NCI-H2227 treated with DMSO at 0.1 percent for 48 hours (cell line): ENCODE results near the gene SIGLEC1.

Source experiments
- DNase-seq: peaks from one replicate; lab custom pipeline; 2025; lab: John Stamatoyannopoulos, UW

SIGLEC1 gene

DNA sequence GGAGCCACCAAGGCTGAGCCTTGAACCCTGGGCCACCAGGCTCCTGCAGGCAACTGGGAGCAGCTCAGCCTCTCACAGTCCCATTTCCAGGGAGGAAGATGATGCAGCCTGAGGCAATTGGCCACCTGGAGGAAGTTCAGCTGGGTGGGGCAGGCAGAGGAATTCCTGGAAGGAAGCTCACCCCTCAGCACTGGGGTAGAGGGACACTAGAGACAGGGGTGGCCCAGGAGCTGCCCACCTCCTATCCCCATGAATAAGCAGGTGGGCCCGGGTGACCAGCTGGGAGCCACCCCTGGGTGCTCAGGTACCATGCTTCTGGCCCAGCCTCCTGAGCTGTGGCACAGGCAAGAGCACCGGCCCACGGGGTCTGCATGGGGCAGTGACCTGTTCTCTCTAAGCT lies 16.5 kb upstream of the SIGLEC1 start:
- no peak for DNase-seq

GRCh38 chr20:3728354-3728753 lies 16.0 kb upstream of the SIGLEC1 start:
- DNase-seq = no peak

DNA sequence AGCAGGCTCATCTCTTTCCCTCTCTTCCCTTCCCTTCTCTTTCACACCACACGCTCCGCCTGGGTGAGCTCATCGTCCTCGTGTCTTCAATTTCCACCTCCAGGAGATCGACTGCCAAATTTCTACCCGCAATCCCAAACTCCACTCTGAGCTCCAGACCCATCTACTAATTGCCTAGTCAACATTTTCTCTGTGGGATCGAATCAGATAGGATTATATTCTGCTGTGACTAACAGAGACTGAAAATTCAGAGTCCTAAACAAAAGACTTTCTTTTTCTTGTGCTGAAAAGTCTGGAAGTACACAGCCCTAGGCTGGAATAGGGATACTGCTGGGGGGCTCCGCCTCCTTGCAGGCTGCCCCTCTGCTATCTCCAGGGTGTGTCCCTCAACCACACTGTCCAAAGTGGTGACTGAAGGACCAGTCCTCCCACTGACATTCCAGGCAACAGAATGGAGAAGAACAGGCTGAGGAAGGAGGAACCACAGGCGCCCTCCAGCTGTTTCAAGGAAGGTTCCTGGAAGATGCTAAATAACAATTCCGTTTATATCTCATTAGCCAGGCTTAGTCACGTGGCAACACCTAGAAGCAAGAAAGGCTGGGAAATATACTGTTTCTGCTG lies 15.1 kb upstream of the SIGLEC1 start:
- DNase-seq = no peak

GRCh38 chr20:3724356-3724755 lies 12.0 kb upstream of the SIGLEC1 start:
- DNase-seq = no peak

- DNase-seq = no peak
Observed at GRCh38 chr20:3723284-3723683, 10.9 kb upstream of the SIGLEC1 start.

DNA sequence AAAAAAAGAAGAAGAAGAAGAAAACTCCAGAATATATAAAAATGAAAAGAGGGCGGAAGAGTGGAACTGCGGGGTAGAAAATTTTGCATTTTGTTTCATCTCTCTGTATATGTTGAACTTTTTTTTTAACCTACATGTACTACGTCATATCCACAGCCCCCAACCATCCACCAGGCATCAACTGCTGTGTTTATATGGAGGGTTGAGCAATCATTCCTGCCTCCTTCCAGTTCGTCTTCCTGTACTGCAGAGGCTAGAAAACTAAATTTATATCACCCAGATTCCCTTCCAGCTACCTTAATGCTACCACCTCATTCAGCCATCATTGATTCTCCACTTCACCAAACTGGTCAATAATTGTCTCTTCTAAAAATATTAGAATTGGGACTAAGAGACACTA lies 9.5 kb upstream of the SIGLEC1 start:
- DNase-seq = no peak

DNA sequence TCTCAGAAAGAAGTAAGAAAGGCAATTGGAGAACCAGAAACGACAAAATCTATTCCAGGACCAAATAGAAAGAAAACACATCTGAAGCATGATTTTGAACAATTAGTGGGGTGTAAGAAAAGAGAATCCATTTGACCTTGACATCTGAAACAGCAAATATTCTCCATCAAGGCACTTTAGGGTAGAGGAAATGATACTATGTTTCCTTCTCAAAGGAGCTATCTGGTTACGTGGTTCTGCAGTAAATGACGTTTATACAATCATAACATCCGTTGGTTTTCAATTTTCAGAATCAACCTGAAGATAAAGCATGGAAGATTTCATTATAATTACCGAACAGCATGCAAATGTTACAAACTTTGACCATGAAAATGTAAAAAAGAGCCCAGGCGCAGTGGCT lies 8.2 kb upstream of the SIGLEC1 start:
- DNase-seq = no peak

DNA sequence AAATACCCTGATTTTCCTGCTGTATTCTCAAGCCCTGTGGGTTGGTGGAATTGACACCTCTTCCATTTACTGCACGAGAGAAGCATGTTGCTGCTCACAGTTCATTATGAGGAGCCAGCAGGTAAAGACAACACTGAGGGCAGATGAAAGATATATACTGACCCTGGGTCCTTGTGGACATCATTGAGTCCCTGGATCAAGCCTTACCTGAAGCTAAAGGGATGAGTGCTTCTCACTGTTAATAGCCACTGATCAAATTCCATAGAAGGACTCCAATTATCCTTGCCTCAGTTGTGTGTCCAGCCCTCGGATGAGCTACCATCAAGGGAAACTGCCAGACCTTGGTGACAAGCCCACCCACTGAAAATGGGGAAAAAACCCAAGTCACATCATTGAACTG lies 7.7 kb upstream of the SIGLEC1 start:
- DNase-seq = no peak

- no peak for DNase-seq
Observed at GRCh38 chr20:3719046-3719445, 6.6 kb upstream of the SIGLEC1 start.

GRCh38 chr20:3716195-3716834 lies 3.9 kb upstream of the SIGLEC1 start:
- DNase-seq = peak; percentile 28

DNA sequence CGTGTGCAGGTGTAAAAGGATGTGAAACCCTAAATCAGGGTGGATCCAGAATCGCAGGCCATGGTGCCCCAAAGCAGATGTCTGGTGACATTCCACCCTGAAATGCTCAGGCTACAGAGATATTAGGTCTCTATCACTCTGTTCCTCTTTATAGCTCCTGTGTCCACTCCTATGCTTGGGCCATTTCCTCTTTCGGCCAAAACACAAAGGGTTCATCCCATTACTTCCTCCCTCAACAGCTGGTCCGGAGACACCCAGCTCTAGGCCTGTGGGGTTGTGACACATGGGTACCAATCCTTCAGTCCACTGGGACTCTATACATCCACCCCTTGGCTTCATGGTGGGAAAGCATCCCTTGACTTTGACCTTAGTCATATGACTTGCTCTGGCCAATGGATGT lies 1.7 kb upstream of the SIGLEC1 start:
- no peak for DNase-seq

- DNase-seq = no peak
Observed at GRCh38 chr20:3711484-3711941, 887 bp downstream of the SIGLEC1 start.

DNA sequence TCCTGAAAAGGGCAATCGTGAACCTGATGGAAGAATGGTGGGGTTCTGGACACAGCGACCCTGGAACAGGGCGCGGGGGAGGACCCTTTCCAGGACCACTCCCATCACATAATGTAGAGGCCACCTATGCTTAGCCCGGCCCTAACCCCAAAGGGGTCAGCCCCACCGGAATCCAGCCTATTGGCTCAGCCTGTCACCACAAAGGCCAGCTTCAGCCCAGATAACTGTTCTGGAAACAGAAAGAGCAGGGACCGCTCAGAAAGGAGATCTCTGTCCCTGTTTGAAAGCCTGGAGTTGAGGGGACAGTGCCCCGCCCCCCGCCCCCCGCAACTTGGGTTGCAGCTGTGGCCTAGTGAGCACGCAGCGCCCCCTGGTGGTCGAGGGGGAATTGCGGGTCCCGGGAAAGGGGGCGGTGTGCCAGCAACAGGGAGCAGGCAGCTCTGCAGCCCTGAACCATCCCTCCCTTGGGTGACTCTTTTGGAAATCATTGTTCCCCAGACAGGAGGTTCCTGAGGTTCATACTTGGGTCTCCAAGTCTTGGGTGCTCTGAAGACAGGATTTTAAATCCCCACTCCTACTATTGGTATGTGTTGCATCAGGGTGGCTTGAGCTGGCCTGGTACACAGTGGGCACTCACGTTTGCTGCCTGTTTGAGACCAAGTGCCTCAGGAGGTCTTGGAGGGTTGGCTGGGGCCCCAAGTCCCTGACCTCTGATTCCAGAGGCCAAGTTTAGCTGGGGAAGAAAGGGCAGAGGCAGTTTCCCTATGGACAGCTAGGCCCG lies 1.5 kb downstream of the SIGLEC1 start:
- DNase-seq = peak; percentile 18

DNA sequence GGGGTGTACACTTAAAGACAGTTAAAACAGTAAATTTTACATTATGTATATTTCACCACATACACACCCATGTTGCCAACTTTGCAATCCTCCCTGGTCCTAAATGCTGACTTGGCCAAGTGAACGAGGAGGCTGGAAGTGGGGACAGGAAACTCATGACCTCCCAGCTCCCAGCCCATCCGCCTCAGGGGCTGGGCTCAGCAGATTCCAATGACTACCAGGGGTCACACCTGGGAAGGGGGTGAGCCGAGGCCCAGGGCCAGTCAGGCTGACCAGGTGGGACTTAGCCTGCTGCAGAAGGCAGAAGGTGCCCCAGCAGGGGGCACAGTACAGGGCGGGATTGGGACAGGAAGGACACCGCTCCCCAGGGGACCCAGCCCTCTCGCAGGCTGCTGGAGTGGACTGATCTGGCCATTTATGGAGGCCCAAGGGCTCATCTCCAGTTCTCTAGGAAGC lies 2.4 kb downstream of the SIGLEC1 start:
- no peak for DNase-seq

- DNase-seq = no peak
Observed at GRCh38 chr20:3707508-3707899, 4.9 kb downstream of the SIGLEC1 start.

GRCh38 chr20:3706774-3707507 lies 5.5 kb downstream of the SIGLEC1 start:
- DNase-seq = no peak

DNA sequence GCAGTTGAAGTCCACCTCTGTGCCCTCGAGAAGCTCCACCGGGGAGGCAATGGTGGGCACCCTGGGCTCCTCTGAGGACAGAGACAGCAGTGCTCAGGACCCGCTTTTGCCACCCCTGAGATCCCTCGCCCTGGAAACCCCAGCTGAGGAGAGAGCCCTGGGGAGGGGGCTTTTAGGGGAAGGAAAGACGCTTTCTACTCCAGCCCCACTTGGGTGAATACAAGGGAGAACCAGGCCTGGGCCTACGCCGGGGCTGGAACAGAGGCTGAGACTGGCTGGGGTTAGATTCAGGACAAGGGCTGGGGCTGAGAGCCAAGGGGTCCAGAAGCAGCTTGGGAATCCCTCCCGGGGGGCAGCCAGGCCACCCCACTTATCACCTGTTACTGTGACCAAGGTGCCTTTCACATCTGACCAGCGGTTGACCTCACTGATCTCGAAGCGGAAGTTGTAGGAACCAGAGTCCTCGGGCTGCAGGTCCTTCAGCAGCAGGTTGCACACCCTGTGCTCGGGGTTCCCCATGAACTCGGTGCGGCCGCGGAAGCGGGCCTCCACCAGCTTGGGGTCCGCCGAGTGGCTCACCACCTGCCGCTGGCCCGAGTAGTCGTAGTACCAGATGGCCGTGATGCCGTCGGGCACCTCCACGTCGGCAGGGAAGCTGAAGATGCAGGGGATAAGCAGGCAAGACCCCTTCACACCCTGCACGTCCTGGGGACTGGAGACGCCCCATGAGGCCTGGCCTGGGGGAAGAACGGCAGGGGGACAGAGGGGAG lies 6.2 kb downstream of the SIGLEC1 start:
- DNase-seq = no peak

DNA sequence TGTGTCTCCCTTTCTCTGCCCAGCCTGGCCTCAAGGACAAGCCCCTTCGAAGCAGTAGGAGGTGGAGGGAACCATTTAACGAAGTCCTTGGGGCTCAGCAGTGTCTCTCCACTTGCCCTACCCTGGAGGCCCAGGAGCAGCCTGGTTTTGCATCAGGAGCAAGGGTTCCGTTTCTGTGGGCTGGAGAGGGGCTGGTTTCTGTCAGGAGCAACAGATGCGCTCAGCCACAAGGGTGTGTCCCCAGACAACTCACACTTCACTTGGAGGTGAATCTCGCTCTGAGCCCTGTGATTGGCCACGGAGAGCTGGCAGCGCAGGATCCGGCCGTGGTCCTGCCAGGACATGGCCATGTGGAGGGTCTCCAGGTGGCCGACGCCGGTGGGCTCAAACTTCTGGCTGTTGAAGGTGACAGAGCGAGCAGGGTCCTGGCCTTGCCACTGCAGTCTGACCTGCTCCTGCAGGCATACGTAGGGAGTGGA lies 6.9 kb downstream of the SIGLEC1 start:
- no peak for DNase-seq

- DNase-seq = no peak
Observed at GRCh38 chr20:3704087-3704486, 8.3 kb downstream of the SIGLEC1 start.

DNA sequence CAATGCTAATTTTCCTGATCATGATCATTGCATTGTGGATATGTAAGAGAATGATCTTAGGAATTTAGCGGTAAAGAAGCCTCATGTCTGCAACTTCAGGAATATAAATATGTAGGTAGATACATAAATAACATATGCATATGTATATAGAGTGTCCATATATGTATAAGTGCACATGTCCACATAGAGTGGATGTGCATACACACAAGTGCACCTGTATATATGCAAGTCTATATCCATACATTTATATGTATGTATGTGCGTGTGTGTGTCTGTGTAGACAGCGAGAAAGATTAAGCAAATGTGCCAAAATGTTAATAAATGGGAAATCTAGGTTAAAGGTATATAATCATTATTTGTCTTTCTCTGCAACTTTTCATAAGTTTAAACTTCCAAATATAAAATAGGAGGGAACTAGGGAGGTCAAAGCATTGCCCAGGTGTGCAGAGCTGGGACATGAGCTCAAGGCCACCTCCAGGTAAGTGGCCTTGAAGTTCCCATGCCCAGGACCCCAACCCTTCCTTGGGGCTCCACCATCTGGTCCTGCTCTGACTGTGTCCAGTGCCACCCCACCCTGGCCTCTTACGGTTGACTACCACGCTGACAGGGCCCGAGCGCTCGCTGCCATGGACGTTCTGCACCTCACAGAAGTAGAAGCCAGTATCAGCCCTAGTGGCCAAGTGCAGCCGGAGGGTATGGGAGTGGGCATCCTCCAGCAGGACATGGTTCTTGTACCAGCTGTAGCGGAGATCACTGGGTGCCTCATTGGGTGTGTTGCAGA lies 9.6 kb downstream of the SIGLEC1 start:
- no peak for DNase-seq
